NCI-H1048 (cell line): ENCODE results near the gene LRRC32.
"Not testable (repeated sequence)": the region's sequence is repeated elsewhere in the genome, so short reads cannot be mapped to it uniquely, and the experiment has no call there.

Experiments used
- DNase-seq: peaks from one replicate; lab custom pipeline; 2025; lab: John Stamatoyannopoulos, UW

Gene LRRC32

GRCh38 chr11:76628408-76628947, 42.1 kb downstream of the LRRC32 start:
- no peak for DNase-seq

- no peak for DNase-seq
Measured at GRCh38 chr11:76627606-76628005, 42.9 kb downstream of the LRRC32 start.

- DNase-seq: no peak
Measured at GRCh38 chr11:76626921-76627401, 43.6 kb downstream of the LRRC32 start.

GRCh38 chr11:76626266-76626665, 44.3 kb downstream of the LRRC32 start:
- DNase-seq: no peak

- no peak for DNase-seq
Measured at GRCh38 chr11:76625472-76626186, 44.9 kb downstream of the LRRC32 start.

GRCh38 chr11:76624500-76625379, 45.8 kb downstream of the LRRC32 start:
- no peak for DNase-seq

- DNase-seq: no peak
Measured at GRCh38 chr11:76623884-76624419, 46.6 kb downstream of the LRRC32 start.

- DNase-seq: no peak
Measured at GRCh38 chr11:76623171-76623883, 47.2 kb downstream of the LRRC32 start.

- no peak for DNase-seq
Measured at GRCh38 chr11:76622493-76623094, 48.0 kb downstream of the LRRC32 start.

- no peak for DNase-seq
Measured at GRCh38 chr11:76621868-76622267, 48.7 kb downstream of the LRRC32 start.

GRCh38 chr11:76621466-76621865, 49.1 kb downstream of the LRRC32 start:
- DNase-seq: no peak

GRCh38 chr11:76620489-76620888, 50.1 kb downstream of the LRRC32 start:
- DNase-seq: no peak

GRCh38 chr11:76619801-76620200, 50.7 kb downstream of the LRRC32 start:
- DNase-seq: not testable (repeated sequence)

- DNase-seq: no peak
Measured at GRCh38 chr11:76617553-76618265, 52.8 kb downstream of the LRRC32 start.

- no peak for DNase-seq
Measured at GRCh38 chr11:76616676-76617552, 53.6 kb downstream of the LRRC32 start.

GRCh38 chr11:76615950-76616349, 54.6 kb downstream of the LRRC32 start:
- no peak for DNase-seq

- DNase-seq: no peak
Measured at GRCh38 chr11:76614471-76615179, 55.9 kb downstream of the LRRC32 start.

- no peak for DNase-seq
Measured at GRCh38 chr11:76613901-76614300, 56.6 kb downstream of the LRRC32 start.

GRCh38 chr11:76612226-76612625, 58.3 kb downstream of the LRRC32 start:
- no peak for DNase-seq
